HL-60 (cell line): ENCODE data around the gene HHATL.

Experiments
- GABPA ChIP-seq: IDR thresholded peaks from 2 replicates; pipeline ENCODE4 v1.6.1; 2012; ENCODE audit warnings: low read depth
- POLR2AphosphoS5 ChIP-seq: IDR thresholded peaks from 2 replicates; pipeline ENCODE4 v1.6.1; 2012; ENCODE audit warnings: low read depth
- SPI1 ChIP-seq: IDR thresholded peaks from 2 replicates; pipeline ENCODE4 v1.6.1; 2012; ENCODE audit warnings: low read depth, mild to moderate bottlenecking, borderline replicate concordance
- TF ChIP-seq, protein P1 (sequence below): IDR thresholded peaks from one replicate; pipeline ENCODE4 v1.5.1; 2011; ENCODE audit warnings: low read length, control low read depth, inconsistent platforms; ENCODE audit not compliant: insufficient read depth
- TF ChIP-seq, protein P2 (sequence below): IDR thresholded peaks from 2 replicates; pipeline ENCODE4 v1.6.1; 2012; ENCODE audit warnings: low read depth; ENCODE audit not compliant: insufficient replicate concordance

DNA sequence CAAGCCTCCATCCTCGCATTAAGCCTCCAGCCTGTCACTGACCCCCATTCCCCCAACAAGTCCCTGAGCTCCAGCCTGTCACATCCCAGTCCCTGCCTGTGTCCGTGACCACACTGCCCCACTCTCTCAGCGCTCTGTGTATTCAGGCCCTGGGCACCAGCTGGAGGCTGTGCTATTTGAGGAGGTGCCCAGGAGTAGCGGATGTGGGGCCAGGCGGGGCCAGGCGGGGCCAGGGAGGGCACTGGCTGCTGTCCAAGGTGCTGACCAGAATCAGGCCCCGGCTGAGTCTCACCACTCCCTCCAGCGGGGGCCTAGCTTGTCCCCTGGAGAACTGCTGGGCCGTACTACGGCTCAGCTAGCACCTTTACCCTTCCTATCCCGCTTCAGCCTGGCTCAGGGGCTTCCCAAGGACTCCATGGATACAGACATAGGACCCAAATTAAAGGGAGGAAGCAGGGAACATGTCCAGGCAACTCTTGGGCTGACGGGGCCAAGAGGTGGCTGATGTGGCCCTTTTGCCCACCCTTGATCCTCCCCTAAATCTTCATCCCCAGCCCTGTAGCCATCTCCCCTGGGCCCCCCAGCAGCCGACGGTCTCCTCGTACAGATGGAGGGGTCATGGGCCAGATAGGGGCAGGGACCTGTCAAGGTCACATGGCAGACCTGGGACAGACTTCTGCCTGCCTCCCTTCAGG lies 1.1 kb downstream of the HHATL start:
- TF ChIP-seq, protein P1, sequence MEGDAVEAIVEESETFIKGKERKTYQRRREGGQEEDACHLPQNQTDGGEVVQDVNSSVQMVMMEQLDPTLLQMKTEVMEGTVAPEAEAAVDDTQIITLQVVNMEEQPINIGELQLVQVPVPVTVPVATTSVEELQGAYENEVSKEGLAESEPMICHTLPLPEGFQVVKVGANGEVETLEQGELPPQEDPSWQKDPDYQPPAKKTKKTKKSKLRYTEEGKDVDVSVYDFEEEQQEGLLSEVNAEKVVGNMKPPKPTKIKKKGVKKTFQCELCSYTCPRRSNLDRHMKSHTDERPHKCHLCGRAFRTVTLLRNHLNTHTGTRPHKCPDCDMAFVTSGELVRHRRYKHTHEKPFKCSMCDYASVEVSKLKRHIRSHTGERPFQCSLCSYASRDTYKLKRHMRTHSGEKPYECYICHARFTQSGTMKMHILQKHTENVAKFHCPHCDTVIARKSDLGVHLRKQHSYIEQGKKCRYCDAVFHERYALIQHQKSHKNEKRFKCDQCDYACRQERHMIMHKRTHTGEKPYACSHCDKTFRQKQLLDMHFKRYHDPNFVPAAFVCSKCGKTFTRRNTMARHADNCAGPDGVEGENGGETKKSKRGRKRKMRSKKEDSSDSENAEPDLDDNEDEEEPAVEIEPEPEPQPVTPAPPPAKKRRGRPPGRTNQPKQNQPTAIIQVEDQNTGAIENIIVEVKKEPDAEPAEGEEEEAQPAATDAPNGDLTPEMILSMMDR, result no peak
- TF ChIP-seq, protein P2, sequence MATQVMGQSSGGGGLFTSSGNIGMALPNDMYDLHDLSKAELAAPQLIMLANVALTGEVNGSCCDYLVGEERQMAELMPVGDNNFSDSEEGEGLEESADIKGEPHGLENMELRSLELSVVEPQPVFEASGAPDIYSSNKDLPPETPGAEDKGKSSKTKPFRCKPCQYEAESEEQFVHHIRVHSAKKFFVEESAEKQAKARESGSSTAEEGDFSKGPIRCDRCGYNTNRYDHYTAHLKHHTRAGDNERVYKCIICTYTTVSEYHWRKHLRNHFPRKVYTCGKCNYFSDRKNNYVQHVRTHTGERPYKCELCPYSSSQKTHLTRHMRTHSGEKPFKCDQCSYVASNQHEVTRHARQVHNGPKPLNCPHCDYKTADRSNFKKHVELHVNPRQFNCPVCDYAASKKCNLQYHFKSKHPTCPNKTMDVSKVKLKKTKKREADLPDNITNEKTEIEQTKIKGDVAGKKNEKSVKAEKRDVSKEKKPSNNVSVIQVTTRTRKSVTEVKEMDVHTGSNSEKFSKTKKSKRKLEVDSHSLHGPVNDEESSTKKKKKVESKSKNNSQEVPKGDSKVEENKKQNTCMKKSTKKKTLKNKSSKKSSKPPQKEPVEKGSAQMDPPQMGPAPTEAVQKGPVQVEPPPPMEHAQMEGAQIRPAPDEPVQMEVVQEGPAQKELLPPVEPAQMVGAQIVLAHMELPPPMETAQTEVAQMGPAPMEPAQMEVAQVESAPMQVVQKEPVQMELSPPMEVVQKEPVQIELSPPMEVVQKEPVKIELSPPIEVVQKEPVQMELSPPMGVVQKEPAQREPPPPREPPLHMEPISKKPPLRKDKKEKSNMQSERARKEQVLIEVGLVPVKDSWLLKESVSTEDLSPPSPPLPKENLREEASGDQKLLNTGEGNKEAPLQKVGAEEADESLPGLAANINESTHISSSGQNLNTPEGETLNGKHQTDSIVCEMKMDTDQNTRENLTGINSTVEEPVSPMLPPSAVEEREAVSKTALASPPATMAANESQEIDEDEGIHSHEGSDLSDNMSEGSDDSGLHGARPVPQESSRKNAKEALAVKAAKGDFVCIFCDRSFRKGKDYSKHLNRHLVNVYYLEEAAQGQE, result peak; percentile 99
- TF ChIP-seq GABPA (no peak), POLR2AphosphoS5 (no peak), SPI1 (no peak)
